ENCODE measurements around the gene SAMD4A. TPM values are rescaled to one million over a fixed set of nuclear protein-coding genes. Genes with fewer than 3 reads are reported as not detected.

SAMD4A gene
- total RNA-seq, 1 donor from 2014 or later: 14.4 TPM

DNA sequence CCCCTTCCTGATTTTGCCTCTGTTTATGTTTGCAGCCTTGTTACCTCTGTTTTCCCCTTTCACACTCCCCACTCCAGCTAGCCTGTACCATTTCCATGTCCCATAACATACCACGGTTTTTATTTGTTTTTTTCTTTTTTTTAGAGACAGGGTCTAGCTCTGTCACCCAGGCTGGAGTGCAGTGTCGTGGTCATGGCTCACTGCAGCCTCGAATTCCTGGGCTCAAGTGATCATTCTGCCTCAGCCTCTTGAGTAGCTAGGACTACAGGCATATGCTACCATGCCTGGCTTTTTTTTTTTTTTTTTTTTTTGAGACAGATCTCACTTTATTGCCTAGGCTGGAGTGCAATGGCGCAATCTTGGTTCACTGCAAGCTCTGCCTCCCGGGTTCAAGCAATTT is 18.4 kb upstream of the SAMD4A start:
- H3K9me3 Mint-ChIP-seq: no peaks in the 10 kb centered on the region
- H3K4me3 Mint-ChIP-seq: no peak overlapping the region
- no peaks in the 10 kb centered on the region for H3K36me3 Mint-ChIP-seq
- no peaks in the 10 kb centered on the region for H3K4me1 Mint-ChIP-seq (ENCODE audit: unreplicated experiment)
- H3K27me3 Mint-ChIP-seq: peaks cover 5% of the 10 kb centered on the region
- no peak overlapping the region for H3K27ac Mint-ChIP-seq
- DNase-seq (ENCODE audit: extremely low spot score, unreplicated experiment): no peak
- TF ChIP-seq, protein P1, sequence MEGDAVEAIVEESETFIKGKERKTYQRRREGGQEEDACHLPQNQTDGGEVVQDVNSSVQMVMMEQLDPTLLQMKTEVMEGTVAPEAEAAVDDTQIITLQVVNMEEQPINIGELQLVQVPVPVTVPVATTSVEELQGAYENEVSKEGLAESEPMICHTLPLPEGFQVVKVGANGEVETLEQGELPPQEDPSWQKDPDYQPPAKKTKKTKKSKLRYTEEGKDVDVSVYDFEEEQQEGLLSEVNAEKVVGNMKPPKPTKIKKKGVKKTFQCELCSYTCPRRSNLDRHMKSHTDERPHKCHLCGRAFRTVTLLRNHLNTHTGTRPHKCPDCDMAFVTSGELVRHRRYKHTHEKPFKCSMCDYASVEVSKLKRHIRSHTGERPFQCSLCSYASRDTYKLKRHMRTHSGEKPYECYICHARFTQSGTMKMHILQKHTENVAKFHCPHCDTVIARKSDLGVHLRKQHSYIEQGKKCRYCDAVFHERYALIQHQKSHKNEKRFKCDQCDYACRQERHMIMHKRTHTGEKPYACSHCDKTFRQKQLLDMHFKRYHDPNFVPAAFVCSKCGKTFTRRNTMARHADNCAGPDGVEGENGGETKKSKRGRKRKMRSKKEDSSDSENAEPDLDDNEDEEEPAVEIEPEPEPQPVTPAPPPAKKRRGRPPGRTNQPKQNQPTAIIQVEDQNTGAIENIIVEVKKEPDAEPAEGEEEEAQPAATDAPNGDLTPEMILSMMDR (conservative IDR thresholded peaks at IDR 0.05): no peak

DNA sequence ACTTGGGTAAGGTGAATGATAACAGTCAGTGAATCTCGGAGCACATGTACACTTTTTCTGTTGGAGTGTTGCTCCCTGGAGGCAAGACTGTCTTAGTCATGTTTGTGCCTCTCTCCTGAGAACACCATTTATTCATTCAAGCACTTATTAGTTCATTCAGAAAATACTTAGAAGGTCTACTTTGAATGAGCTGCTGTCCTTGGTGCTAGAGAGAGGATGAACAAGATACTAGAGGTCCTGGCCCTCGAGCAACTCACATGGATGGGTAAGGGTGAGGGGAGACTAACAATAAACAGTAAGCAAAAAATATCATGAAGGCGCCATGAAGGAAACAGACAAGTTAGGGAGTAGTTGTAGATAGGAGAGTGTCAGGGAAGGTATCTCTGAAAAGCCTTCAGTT is 17.1 kb upstream of the SAMD4A start:
- Mint-ChIP-seq H3K36me3 (no peaks in the 10 kb centered on the region), H3K4me3 (no peak overlapping the region), H3K27me3 (peaks cover 5% of the 10 kb centered on the region), H3K4me1 (ENCODE audit: unreplicated experiment) (no peaks in the 10 kb centered on the region), H3K27ac (no peak overlapping the region), H3K9me3 (no peaks in the 10 kb centered on the region)
- TF ChIP-seq, protein P1 (conservative IDR thresholded peaks at IDR 0.05): no peak
- no peak for DNase-seq (ENCODE audit: extremely low spot score, unreplicated experiment)

DNA sequence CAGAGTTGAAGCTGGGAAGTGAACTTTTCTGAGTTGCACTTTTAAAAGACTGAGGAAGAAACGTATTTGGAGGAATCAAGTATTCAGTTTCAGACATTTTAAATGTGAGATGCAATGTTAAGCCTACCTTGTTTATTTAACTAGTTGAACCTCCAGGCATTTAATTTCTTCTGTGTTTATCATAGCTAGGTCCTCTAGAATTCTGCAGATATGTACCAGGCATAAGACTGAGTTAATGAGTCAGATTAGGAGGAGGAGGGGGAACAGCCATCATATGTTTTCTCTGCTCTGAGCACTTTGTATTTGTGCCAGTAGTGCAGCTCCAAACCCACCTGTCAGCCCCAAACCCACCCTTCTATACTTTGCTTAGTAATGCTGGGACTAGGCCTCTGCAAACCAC is 16.4 kb upstream of the SAMD4A start:
- Mint-ChIP-seq H3K4me1 (ENCODE audit: unreplicated experiment) (no peaks in the 10 kb centered on the region), H3K4me3 (no peak overlapping the region), H3K27me3 (peaks cover 9% of the 10 kb centered on the region), H3K9me3 (no peaks in the 10 kb centered on the region), H3K36me3 (no peaks in the 10 kb centered on the region), H3K27ac (no peak overlapping the region)
- TF ChIP-seq, protein P1 (conservative IDR thresholded peaks at IDR 0.05): no peak
- no peak for DNase-seq (ENCODE audit: extremely low spot score, unreplicated experiment)

DNA sequence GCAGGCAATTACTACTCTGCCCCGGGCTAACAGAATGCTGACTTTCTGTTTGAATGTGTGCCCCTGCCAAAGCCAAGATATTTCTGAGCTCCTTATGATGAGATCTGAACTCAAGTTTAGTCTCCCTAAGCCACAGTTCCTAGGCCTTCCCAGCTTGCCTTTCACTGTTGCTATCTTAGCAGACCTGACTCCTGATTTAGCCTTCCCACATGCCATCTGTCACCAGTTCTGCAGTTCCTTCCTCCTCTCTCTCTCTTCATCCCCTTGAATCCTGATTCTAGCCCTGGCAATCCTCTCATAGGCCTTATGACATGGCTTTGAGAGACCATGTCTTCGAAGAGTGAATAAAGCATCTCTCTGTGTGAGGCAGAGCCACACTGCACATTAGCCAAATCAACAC is 12.5 kb upstream of the SAMD4A start:
- no peak overlapping the region for H3K4me3 Mint-ChIP-seq
- TF ChIP-seq, protein P1 (conservative IDR thresholded peaks at IDR 0.05): no peak
- no peak for DNase-seq (ENCODE audit: extremely low spot score, unreplicated experiment)
- no peaks in the 10 kb centered on the region for H3K36me3 Mint-ChIP-seq
- no peaks in the 10 kb centered on the region for H3K9me3 Mint-ChIP-seq
- peaks cover 4% of the 10 kb centered on the region for H3K27me3 Mint-ChIP-seq
- no peak overlapping the region for H3K27ac Mint-ChIP-seq
- no peaks in the 10 kb centered on the region for H3K4me1 Mint-ChIP-seq (ENCODE audit: unreplicated experiment)

DNA sequence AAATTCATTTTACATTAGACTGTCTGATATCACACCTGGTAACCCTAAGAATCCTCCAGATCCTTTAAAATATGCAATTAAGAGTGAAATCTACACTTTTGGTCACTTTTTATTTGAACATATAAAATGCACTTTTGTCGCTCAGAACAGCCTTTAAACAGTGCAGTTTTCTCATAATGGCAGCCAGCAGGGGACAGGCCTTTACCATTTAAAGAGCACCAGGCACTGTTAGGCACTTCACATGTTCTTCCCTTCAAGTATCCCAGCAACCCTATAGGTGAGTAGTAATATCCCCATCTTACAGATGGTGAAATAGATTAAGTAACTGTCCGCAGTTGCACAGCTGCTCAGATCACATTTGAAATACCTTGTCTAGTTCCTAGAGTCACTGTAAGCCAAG is 11.3 kb upstream of the SAMD4A start:
- Mint-ChIP-seq H3K4me1 (ENCODE audit: unreplicated experiment) (no peaks in the 10 kb centered on the region), H3K36me3 (no peaks in the 10 kb centered on the region), H3K4me3 (no peak overlapping the region), H3K9me3 (no peaks in the 10 kb centered on the region), H3K27ac (no peak overlapping the region), H3K27me3 (peaks cover 8% of the 10 kb centered on the region)
- TF ChIP-seq, protein P1 (conservative IDR thresholded peaks at IDR 0.05): peak; percentile 28
- no peak for DNase-seq (ENCODE audit: extremely low spot score, unreplicated experiment)

DNA sequence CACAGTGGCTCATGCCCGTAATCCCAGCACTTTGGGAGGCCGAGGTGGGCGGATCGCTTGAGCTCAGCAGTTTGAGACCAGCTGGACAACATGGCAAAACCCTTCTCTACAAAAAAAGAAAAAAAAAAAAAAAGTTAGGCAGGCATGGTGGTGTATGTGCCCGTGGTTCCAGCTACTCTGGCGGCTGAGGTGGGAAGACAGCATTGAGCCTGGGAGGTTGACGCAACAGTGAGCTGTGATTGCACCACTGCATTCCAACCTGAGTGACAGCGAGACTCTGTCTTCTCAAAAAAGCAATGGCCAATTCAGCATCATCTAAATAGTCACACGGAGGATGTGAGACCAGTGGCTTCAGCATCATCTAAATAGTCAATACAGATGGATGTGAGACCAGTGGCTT is 10.4 kb upstream of the SAMD4A start:
- no peak overlapping the region for H3K4me3 Mint-ChIP-seq
- TF ChIP-seq, protein P1 (conservative IDR thresholded peaks at IDR 0.05): no peak
- no peaks in the 10 kb centered on the region for H3K4me1 Mint-ChIP-seq (ENCODE audit: unreplicated experiment)
- no peak for DNase-seq (ENCODE audit: extremely low spot score, unreplicated experiment)
- no peaks in the 10 kb centered on the region for H3K9me3 Mint-ChIP-seq
- H3K27ac Mint-ChIP-seq: no peak overlapping the region
- peaks cover 8% of the 10 kb centered on the region for H3K27me3 Mint-ChIP-seq
- H3K36me3 Mint-ChIP-seq: no peaks in the 10 kb centered on the region
